ENCODE results near the gene TRIP13. TPM values are rescaled to one million over a fixed set of nuclear protein-coding genes. Genes with fewer than 3 reads are reported as not detected.

Gene TRIP13
- total RNA-seq, 2 donors from 2014 or later: 0.20 to 0.93 TPM

DNA sequence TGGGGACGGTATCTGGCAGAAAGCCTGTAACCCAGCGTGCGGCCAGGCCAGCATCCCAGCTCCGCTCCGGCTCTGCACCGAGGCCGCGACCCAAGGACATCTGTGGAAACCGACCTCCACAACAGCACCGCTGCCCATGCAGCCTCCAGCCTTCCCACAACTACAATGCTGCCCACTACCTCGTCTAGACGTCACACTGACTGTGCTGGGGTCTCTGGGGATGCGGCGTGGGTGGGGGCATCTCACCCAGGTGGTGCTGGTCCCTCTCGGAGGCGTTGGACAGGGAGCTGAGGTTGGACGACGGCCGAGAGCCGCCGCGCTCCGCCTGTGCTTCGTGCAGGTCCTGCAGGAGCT, 27.5 kb upstream of the TRIP13 start:
- Histone ChIP-seq H3K27me3 (no peaks in the 10 kb centered on the region), H3K36me3 (peaks cover 67% of the 10 kb centered on the region), H3K9me3 (no peaks in the 10 kb centered on the region), H3K4me3 (no peak overlapping the region), H3K27ac (no peak overlapping the region), H3K4me1 (no peaks in the 10 kb centered on the region)
- TF ChIP-seq, protein P1, sequence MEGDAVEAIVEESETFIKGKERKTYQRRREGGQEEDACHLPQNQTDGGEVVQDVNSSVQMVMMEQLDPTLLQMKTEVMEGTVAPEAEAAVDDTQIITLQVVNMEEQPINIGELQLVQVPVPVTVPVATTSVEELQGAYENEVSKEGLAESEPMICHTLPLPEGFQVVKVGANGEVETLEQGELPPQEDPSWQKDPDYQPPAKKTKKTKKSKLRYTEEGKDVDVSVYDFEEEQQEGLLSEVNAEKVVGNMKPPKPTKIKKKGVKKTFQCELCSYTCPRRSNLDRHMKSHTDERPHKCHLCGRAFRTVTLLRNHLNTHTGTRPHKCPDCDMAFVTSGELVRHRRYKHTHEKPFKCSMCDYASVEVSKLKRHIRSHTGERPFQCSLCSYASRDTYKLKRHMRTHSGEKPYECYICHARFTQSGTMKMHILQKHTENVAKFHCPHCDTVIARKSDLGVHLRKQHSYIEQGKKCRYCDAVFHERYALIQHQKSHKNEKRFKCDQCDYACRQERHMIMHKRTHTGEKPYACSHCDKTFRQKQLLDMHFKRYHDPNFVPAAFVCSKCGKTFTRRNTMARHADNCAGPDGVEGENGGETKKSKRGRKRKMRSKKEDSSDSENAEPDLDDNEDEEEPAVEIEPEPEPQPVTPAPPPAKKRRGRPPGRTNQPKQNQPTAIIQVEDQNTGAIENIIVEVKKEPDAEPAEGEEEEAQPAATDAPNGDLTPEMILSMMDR (IDR thresholded peaks at IDR 0.05): no peak
- no peak for DNase-seq (ENCODE audit: low spot score)

DNA sequence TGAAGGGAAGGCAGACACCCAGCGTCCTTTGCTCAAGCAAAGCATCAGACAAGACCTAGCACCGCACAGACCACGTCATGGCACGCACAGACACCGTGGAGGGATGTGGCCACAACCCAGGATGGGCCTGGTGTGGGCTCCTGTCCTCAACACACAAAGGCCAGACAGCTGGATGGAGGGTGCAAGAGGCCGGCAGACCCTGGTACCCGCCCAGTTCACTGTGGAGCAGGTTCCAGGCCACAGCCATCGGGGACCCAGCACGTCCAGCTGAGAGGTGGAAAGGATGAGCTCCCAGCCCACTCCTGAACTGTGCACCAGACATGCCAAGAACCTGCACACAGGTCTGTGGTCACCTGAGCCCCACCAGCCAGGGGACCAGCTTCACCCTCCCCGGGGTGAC, 26.9 kb upstream of the TRIP13 start:
- DNase-seq (ENCODE audit: low spot score): no peak
- H3K27me3 ChIP-seq: no peaks in the 10 kb centered on the region
- TF ChIP-seq, protein P1 (IDR thresholded peaks at IDR 0.05): no peak
- H3K4me3 ChIP-seq: no peak overlapping the region
- H3K27ac ChIP-seq: no peak overlapping the region
- H3K9me3 ChIP-seq: no peaks in the 10 kb centered on the region
- H3K36me3 ChIP-seq: peaks cover 73% of the 10 kb centered on the region
- H3K4me1 ChIP-seq: no peaks in the 10 kb centered on the region

DNA sequence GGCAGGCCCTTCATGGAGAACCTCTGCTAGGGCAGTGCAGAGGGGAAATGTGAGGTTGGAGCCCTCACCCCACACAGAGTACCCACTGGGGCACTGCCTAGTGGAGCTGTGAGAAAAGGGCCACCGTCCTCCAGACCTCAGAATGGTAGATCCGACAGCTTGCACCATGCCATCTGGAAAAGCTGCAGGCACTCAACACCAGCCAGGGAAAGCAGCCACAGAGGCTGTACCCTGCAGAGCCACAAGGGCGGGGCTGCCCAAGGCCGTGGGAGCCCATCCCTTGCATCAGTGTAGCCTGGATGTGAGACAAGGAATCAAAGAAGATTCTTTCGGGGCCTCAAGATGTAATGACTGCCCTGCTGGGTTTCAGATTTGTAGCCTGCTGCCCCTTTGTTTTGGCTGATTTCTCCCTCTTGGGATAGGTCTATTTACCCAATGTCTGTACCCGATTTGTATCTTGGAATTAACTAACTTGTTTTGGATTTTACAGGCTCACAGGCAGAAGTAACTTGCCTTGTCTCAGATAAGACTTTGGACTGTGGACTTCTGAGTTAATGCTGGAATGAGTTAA, 25.3 kb upstream of the TRIP13 start:
- Histone ChIP-seq H3K27ac (no peak overlapping the region), H3K9me3 (no peaks in the 10 kb centered on the region), H3K27me3 (no peaks in the 10 kb centered on the region), H3K36me3 (peaks cover 89% of the 10 kb centered on the region), H3K4me1 (no peaks in the 10 kb centered on the region), H3K4me3 (no peak overlapping the region)
- TF ChIP-seq, protein P1 (IDR thresholded peaks at IDR 0.05): no peak
- DNase-seq (ENCODE audit: low spot score): no peak

DNA sequence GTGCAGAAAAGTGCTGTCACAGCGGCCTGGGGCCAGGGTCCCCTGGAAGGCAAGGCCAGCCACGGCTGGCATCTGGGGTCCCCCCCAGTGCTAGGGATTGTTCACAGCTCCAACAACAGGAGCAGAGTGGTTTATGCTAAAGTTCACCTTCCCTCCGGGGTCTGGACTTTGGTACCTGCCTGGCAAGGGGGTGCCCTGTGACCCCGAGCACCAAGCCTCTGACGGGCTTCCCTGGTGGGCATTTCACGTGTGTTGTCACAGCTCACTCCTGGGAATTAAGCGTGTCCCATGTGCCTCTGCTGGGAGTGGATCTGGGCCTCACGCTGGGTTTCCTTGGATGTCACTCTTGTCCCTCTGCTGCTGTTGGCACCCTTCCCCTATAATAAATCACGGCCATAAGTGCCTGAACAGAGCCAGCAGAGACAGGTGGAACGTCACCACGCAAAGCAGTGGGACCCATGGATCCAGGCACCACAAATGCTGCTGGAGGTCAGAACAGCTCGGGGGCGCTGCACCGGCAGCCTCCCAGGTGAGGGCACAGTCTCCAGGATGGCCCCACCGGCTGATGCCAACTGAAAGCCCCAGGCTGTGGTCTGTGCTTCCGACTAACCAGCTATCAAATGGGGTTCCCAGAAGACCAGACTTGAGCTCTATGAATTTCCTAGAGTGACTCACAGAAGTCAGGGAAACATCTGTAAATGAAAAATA, 24.1 kb upstream of the TRIP13 start:
- Histone ChIP-seq H3K9me3 (no peaks in the 10 kb centered on the region), H3K4me3 (no peak overlapping the region), H3K27me3 (no peaks in the 10 kb centered on the region), H3K4me1 (no peaks in the 10 kb centered on the region), H3K36me3 (peaks cover 82% of the 10 kb centered on the region), H3K27ac (no peak overlapping the region)
- TF ChIP-seq, protein P1 (IDR thresholded peaks at IDR 0.05): no peak
- DNase-seq (ENCODE audit: low spot score): no peak

DNA sequence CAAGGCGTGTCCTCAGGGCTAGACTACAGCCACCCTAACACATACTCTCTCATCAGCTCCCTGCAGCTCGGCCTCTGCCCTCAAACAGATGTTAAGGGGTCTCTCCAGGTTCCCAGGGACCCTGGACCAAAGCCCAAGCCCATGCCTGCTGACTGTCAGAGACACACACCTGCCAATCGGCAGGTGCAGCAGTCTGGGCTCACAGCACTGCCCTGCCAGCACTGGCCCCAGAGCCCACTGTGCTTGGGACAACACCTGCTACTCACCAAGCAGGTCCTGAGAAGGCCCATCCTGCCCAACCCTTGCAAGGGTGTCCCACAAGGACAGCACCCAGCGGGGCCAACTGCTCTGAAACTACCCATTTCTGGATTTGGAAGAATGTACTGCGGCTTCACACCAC, 21.7 kb upstream of the TRIP13 start:
- TF ChIP-seq, protein P1 (IDR thresholded peaks at IDR 0.05): no peak
- DNase-seq (ENCODE audit: low spot score): no peak
- H3K4me1 ChIP-seq: no peaks in the 10 kb centered on the region
- no peak overlapping the region for H3K4me3 ChIP-seq
- peaks cover 78% of the 10 kb centered on the region for H3K36me3 ChIP-seq
- H3K27ac ChIP-seq: no peak overlapping the region
- H3K27me3 ChIP-seq: no peaks in the 10 kb centered on the region
- H3K9me3 ChIP-seq: no peaks in the 10 kb centered on the region
